ENCODE results near the gene KLK4.
"Not testable (repeated sequence)": the region's sequence is repeated elsewhere in the genome, so short reads cannot be mapped to it uniquely, and the experiment has no call there.

- TF ChIP-seq SMC3 (conservative IDR thresholded peaks at IDR 0.05; ENCODE audit: insufficient read depth, low read depth, low read length); E2F1 (CRISPR knock-in tag; IDR thresholded peaks at IDR 0.05): not testable (repeated sequence)
Measured at GRCh38 chr19:50896089-50896590, 15.1 kb downstream of the KLK4 start.

Measured in K562 (cell line).